Epithelial cell of proximal tubule (primary cell): Measurements from ENCODE around the gene ECT2L. TPM values are rescaled to one million over a fixed set of nuclear protein-coding genes. Genes with fewer than 3 reads are reported as not detected.
A peak's percentile ranks its signal among the peaks of the same experiment; 100 is the strongest.

Experiments
- DNase-seq: peaks from one replicate; pipeline ENCODE4 v3.0.0-alpha.2; 2011; ENCODE audit warnings: low read depth
- H3K4me3 ChIP-seq: 2 replicates; pipeline ENCODE4 v1.5.1; 2011; ENCODE audit warnings: low read depth, mild to moderate bottlenecking, low read length
- CTCF ChIP-seq: conservative IDR thresholded peaks from 2 replicates; pipeline ENCODE4 v1.5.1; 2012; ENCODE audit warnings: low read depth, mild to moderate bottlenecking, low read length
- total RNA-seq: library from RNA; depleted of rRNA; stranded (reverse); fragments of >200 nt; gene quantifications from 2 replicates; pipeline ENCODE4 v1.2.3, GENCODE V29; 2015

The ECT2L gene
- total RNA-seq, 1 donor from 2014 or later: not detected

GRCh38 chr6:138773177-138774091 lies 22.5 kb upstream of the ECT2L start, which contains the start of gene CCDC28A:
CCDC28A (plus strand) TSS chr6:138773769; CDS start chr6:138776121, 2,352 bp downstream.
- peak within 1 kb of the TSS; percentile 92 for H3K4me3 ChIP-seq
- TF ChIP-seq CTCF: no peak
- peak; percentile 70 for DNase-seq

GRCh38 chr6:138774370-138774769 lies 21.5 kb upstream of the ECT2L start:
- H3K4me3 ChIP-seq: peak overlapping the region; percentile 92
- no peak for TF ChIP-seq CTCF
- no peak for DNase-seq

- TF ChIP-seq CTCF: no peak
- no peak for DNase-seq
- H3K4me3 ChIP-seq: no peak overlapping the region
Measured at GRCh38 chr6:138776659-138777058, 19.2 kb upstream of the ECT2L start.

GRCh38 chr6:138778331-138778730 lies 17.6 kb upstream of the ECT2L start:
- no peak for DNase-seq
- H3K4me3 ChIP-seq: no peak overlapping the region
- TF ChIP-seq CTCF: no peak

GRCh38 chr6:138782243-138782642 lies 13.6 kb upstream of the ECT2L start:
- no peak for DNase-seq
- no peak for TF ChIP-seq CTCF
- H3K4me3 ChIP-seq: no peak overlapping the region

- no peak for TF ChIP-seq CTCF
- DNase-seq: no peak
- no peak overlapping the region for H3K4me3 ChIP-seq
Measured at GRCh38 chr6:138785079-138785478, 10.8 kb upstream of the ECT2L start.
